RWPE1 (cell line): ENCODE measurements around the gene TPSD1.

ENCODE experiments used
- CTCF ChIA-PET: fragments of 350-600 bp; sonication (Branson Sonifier 250); formaldehyde crosslinking; extraction: SDS; loops from one replicate; lab custom pipeline; 2021; lab: Yijun Ruan, JAX
- POLR2A ChIA-PET: fragments of 400-600 bp; formaldehyde crosslinking; extraction: SDS; loops from one replicate; lab custom pipeline; 2020; ENCODE audit warnings: antibody characterized with exemption; ENCODE audit not compliant: low non-redundant PET; lab: Yijun Ruan, JAX
- DNase-seq: peaks from one replicate; pipeline ENCODE4 v3.0.0; 2012; ENCODE audit warnings: low spot score
- H3K27ac ChIP-seq: fragments of 450-650 bp; 2 replicates; pipeline ENCODE4 v1.5.1; 2017
- TF ChIP-seq, protein P1 (sequence below): fragments of 450-650 bp; conservative IDR thresholded peaks from 2 replicates; pipeline ENCODE4 v1.5.1; 2017; ENCODE audit warnings: low read depth, mild to moderate bottlenecking

TPSD1 gene

DNA sequence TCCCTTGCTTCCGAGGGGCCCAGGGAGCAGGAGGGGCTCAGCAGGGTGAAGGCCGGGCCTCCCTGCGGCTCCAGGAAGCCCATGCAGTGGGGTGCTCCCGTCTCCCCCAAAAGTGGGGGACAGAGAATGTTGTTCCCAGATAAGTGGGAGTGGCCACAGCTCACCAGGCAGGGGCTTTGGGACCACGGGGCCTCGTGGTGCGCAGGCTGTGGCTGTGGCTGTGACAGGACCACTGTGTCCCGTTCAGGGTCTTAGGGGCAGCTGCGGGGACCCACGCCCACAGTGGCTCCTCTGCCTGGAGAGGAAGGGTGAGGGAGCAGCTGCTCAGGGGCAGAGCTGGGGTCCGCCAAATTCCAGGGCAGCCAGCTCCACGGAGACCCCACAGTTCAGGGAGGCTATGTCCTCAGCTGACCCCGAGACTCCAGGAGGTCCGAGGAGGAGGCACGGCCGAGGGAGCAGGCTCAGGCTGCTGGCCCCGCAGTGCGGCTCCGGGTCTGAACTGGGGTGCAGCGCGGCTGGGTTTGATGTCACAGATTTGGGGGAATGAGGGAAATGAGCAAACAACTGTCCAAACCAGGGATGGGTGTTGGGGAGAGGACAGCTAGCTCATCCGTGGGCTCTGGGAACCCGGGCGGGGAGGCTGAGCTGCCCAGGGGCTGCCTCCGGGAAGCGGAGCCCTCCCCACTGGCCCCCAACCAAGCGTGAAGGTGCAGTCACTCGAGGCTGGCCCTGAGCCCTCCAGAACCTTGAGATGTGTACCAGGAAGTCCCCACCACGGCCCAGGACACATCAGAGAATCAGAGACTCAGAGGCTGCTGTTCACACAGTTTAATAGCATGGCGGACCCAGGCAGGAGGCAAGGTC is 23.4 kb downstream of the TPSD1 start:
- TF ChIP-seq, protein P1, sequence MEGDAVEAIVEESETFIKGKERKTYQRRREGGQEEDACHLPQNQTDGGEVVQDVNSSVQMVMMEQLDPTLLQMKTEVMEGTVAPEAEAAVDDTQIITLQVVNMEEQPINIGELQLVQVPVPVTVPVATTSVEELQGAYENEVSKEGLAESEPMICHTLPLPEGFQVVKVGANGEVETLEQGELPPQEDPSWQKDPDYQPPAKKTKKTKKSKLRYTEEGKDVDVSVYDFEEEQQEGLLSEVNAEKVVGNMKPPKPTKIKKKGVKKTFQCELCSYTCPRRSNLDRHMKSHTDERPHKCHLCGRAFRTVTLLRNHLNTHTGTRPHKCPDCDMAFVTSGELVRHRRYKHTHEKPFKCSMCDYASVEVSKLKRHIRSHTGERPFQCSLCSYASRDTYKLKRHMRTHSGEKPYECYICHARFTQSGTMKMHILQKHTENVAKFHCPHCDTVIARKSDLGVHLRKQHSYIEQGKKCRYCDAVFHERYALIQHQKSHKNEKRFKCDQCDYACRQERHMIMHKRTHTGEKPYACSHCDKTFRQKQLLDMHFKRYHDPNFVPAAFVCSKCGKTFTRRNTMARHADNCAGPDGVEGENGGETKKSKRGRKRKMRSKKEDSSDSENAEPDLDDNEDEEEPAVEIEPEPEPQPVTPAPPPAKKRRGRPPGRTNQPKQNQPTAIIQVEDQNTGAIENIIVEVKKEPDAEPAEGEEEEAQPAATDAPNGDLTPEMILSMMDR = no peak
- CTCF ChIA-PET = interaction anchor here (0.6 to 0.7 kb wide), 2 partner anchors 47 to 430 kb away, joined by 3 to 5 read pairs; no protein-coding TSS in a partner anchor
- DNase-seq = no peak
- POLR2A ChIA-PET = interaction anchor here (0.9 kb wide), 1 partner anchor 26 kb away, joined by 4 read pairs; no protein-coding TSS in a partner anchor
- no peak overlapping the region for H3K27ac ChIP-seq

DNA sequence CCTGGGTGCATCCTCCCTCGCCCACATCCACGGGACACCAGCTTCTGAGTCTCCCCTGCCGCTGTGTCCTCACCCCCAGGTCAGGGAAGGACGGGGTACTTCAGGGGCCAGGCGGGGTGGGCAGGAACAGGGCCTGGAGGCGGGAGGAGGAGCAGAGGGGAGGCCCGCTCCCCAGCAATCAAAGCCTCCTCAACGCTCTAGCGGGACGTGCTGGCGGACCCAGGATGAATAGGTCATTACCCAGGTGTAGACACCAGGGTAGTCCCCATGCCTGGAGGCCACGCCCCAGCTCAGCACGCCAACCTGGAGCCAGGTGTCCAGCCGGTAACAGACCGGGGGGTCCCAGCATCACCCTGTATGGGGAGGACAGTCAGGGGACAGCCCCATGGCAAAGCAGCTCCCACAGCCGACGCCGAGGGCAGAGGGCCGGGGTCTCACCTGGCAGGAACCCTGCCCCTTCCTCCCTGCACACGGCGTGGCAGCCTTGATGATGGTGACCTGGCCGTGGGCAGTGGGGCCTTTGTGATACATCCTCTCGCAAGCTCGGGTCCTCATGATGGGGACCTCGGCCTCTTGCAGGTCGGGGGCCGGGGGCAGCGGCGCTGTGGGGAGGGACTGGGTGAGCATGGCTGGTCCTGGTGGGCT is 24.2 kb downstream of the TPSD1 start:
- H3K27ac ChIP-seq = no peak overlapping the region
- DNase-seq = no peak
- CTCF ChIA-PET = interaction anchor here (0.6 kb wide), 1 partner anchor 46 kb away, joined by 5 read pairs; no protein-coding TSS in a partner anchor
- POLR2A ChIA-PET = no interaction called here
- TF ChIP-seq, protein P1 = no peak

DNA sequence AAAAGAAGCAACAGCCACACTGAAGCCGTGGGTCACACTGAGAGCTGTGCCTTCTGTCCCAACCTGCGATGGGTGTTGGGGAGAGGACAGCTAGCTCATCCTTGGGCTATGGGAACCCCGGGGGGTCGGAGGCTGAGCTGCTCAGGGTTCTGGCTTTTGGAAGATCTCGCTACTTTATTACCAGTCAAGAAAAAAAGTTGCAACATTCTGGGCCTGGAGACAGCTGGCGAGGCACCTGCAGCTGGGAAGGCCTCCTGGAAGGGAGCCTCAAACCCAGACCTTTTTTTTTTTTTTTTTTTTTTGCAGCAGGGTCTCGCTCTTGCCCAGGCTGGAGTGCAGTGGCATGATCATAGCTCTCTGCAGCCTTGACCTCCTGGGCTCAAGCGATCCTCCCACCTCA is 24.9 kb downstream of the TPSD1 start:
- TF ChIP-seq, protein P1 = no peak
- H3K27ac ChIP-seq = no peak overlapping the region
- ChIA-PET POLR2A (no interaction called here), CTCF (no interaction called here)
- no peak for DNase-seq

DNA sequence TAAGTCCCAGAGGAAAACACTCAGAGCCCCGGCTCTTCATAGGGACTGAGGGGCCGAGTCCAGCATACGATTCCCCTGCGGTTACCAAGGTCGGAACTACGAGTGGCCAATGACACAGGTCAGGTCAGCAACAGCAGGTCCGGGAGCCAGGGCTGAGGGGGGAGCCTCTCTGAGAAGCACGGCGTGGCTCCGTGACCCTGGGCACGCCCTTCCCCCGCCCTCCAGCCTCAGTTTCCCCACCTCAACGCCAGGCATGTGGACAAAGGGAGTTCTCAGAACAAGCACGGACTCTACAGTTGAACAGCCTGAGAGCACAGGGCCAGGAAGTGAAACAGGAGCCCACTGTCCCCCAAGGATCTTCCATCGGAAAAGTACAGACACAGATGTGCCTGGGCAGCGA is 25.6 kb downstream of the TPSD1 start:
- POLR2A ChIA-PET = no interaction called here
- TF ChIP-seq, protein P1 = no peak
- H3K27ac ChIP-seq = no peak overlapping the region
- CTCF ChIA-PET = no interaction called here
- DNase-seq = no peak

DNA sequence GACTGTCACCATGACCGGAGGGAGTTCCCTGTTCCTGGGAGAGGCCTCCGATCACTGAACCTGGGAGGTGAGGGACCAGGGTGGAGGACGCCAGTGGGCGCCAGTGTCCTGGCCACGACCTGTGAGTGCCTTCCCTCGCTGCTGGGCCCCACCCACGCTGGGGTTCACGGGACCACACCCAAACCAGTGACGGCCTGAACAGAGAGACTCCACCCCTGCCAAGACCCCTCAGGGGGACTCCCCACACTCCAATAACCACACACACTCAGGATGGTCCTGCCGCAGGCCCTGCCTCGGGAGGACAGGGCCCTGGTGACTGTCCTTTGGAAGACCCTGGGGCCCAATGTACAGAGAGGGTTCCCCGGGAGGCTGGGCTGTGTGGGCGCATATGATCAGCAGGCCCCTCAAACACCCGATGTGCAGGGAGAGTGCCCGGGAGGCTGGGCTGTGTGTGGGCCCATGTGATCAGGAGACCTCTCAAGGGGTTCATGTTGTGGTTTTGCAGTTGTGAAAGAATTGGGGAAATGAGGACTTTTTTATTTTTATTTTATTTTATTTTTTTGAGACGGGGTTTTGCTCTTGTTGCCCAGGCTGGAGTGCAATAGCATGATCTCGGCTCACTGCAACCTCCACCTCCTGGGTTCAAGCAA is 26.6 kb downstream of the TPSD1 start:
- CTCF ChIA-PET = interaction anchor here (0.6 kb wide), 1 partner anchor 48 kb away, joined by 3 read pairs; no protein-coding TSS in a partner anchor
- POLR2A ChIA-PET = no interaction called here
- TF ChIP-seq, protein P1 = no peak
- DNase-seq = no peak
- H3K27ac ChIP-seq = no peak overlapping the region

DNA sequence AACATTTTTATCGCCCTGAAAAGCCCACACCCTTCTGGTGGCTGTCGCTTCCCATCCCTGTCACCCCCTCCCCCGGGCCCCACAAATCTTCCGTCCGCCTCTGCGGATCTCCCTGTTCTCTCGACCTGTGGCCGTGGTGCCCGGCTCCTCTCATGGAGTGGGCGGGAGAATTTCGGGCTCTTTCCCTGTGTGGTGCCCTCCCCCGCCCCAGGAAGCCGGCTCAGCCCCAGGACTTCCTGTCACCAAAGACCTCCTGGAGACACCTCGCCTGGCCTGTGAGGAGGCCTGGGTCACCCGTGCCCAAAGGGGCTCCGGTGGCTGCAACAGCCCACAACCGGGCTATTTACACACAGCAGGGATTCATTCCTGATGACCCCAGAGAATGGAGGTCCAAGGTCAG is 27.4 kb downstream of the TPSD1 start:
- CTCF ChIA-PET = no interaction called here

More for the DNA sequence above, 27.4 kb downstream of the TPSD1 start:
- POLR2A ChIA-PET = no interaction called here
- TF ChIP-seq, protein P1 = no peak
- no peak overlapping the region for H3K27ac ChIP-seq
- no peak for DNase-seq
